GM12801 (cell line): Measurements from ENCODE around the gene ATP13A1.

Experiments used
- CTCF ChIP-seq: IDR thresholded peaks from one replicate; pipeline ENCODE4 v1.5.1; 2011; ENCODE audit warnings: control low read depth; ENCODE audit not compliant: insufficient read length; ENCODE audit errors: extremely low read depth

Gene ATP13A1

GRCh38 chr19:19634516-19635312 lies 28.8 kb downstream of the ATP13A1 start:
- TF ChIP-seq CTCF, result no peak

GRCh38 chr19:19633711-19634515 lies 29.6 kb downstream of the ATP13A1 start:
- no peak for TF ChIP-seq CTCF

- TF ChIP-seq CTCF, result no peak
Measured at GRCh38 chr19:19632661-19633060, 30.8 kb downstream of the ATP13A1 start.

GRCh38 chr19:19631346-19631745 lies 32.1 kb downstream of the ATP13A1 start:
- no peak for TF ChIP-seq CTCF

- TF ChIP-seq CTCF, result no peak
Measured at GRCh38 chr19:19630426-19630825, 33.0 kb downstream of the ATP13A1 start.

GRCh38 chr19:19630062-19630414 lies 33.4 kb downstream of the ATP13A1 start:
- TF ChIP-seq CTCF, result no peak

- TF ChIP-seq CTCF, result no peak
Measured at GRCh38 chr19:19628501-19629134, 34.9 kb downstream of the ATP13A1 start.
